ENCODE data around the gene CDH13. TPM values are rescaled to one million over a fixed set of nuclear protein-coding genes. Genes with fewer than 3 reads are reported as not detected.
A peak's percentile ranks its signal among the peaks of the same experiment; 100 is the strongest.

CDH13 gene
- total RNA-seq, 1 experiment from 2014 or later = 0.89 TPM

GRCh38 chr16:83809092-83809491 is 1182.3 kb downstream of the CDH13 start:
- H3K9me3 ChIP-seq = no peaks in the 10 kb centered on the region
- H3K36me3 ChIP-seq = peaks cover 17% of the 10 kb centered on the region
- no peaks in the 10 kb centered on the region for H3K27me3 ChIP-seq
- DNase-seq = no peak
- H3K4me3 ChIP-seq = peak overlapping the region; percentile 72

DNA sequence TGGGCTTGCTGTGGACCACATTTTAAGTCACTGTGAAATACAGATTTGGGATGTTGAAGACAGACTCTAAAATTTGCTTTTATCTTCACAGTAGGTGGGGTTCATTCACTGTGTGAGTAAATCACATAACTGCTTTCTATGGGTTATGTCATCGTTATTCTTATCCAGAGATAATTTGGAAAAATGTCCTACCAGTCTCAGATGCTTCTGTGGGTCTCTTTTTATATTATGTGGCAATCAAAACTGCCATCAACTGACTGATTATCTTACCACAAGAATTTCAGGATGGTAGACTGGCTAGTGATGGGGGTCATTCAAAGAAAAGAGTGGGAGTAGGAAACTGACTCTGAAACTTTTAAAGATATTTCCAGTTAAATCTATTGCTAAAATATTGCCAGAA is 1184.1 kb downstream of the CDH13 start:
- DNase-seq = no peak
- H3K27me3 ChIP-seq = no peaks in the 10 kb centered on the region
- H3K9me3 ChIP-seq = no peaks in the 10 kb centered on the region
- peaks cover 17% of the 10 kb centered on the region for H3K36me3 ChIP-seq
- no peak overlapping the region for H3K4me3 ChIP-seq

GRCh38 chr16:83813823-83814658 is 1187.3 kb downstream of the CDH13 start:
- no peaks in the 10 kb centered on the region for H3K9me3 ChIP-seq
- DNase-seq = no peak
- H3K4me3 ChIP-seq = no peak overlapping the region
- H3K36me3 ChIP-seq = peaks cover 17% of the 10 kb centered on the region
- H3K27me3 ChIP-seq = no peaks in the 10 kb centered on the region

DNA sequence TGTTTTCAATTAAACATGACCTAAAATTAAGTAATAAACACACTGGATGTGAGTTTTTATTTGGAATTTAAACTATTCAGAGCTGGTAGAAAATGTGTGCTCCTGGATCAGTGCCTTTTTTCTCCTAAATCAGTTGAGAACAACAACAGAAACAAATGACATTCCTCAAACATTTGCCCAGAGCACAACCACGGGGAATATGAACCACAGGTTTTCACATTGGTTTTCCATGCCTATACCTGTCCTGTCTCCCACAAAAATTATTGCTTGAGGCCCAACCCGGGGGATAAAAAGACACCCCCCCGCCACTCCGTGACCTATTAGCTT is 1187.9 kb downstream of the CDH13 start:
- H3K27me3 ChIP-seq = no peaks in the 10 kb centered on the region
- no peak overlapping the region for H3K4me3 ChIP-seq
- peaks cover 17% of the 10 kb centered on the region for H3K36me3 ChIP-seq
- no peaks in the 10 kb centered on the region for H3K9me3 ChIP-seq
- no peak for DNase-seq

- Histone ChIP-seq H3K27me3 (no peaks in the 10 kb centered on the region), H3K36me3 (peaks cover 2% of the 10 kb centered on the region), H3K9me3 (no peaks in the 10 kb centered on the region), H3K4me3 (no peak overlapping the region)
- no peak for DNase-seq
Measured at GRCh38 chr16:83817022-83817421, 1190.3 kb downstream of the CDH13 start.

DNA sequence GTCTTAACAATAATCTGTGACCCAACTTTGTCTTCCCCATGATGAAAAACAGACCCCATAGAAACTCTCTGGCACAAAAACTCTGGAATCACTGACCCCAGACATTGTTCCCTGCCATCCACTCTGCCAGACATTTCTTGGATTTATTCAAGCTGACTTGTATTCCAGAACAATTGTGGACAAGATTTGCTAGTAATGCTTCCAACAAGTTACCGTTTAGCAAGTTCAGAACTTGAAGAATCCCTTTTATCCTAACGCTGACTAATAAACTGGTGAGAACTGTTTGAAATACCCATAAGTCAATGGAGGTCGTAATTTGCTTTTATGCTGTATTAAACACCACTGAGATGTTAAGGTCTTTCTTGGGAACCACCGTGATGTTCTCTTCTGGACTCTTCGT is 1191.5 kb downstream of the CDH13 start:
- no peak for DNase-seq
- no peaks in the 10 kb centered on the region for H3K36me3 ChIP-seq
- no peaks in the 10 kb centered on the region for H3K27me3 ChIP-seq
- H3K4me3 ChIP-seq = no peak overlapping the region
- no peaks in the 10 kb centered on the region for H3K9me3 ChIP-seq

- Histone ChIP-seq H3K9me3 (no peaks in the 10 kb centered on the region), H3K4me3 (no peak overlapping the region), H3K27me3 (no peaks in the 10 kb centered on the region), H3K36me3 (no peaks in the 10 kb centered on the region)
- DNase-seq = no peak
Measured at GRCh38 chr16:83819361-83819760, 1192.6 kb downstream of the CDH13 start.

- H3K9me3 ChIP-seq = no peaks in the 10 kb centered on the region
- no peak overlapping the region for H3K4me3 ChIP-seq
- no peaks in the 10 kb centered on the region for H3K27me3 ChIP-seq
- DNase-seq = peak; percentile 65
- no peaks in the 10 kb centered on the region for H3K36me3 ChIP-seq
Measured at GRCh38 chr16:83826146-83826913, 1199.6 kb downstream of the CDH13 start.

GRCh38 chr16:83830091-83830768 is 1203.5 kb downstream of the CDH13 start:
- Histone ChIP-seq H3K36me3 (no peaks in the 10 kb centered on the region), H3K9me3 (no peaks in the 10 kb centered on the region), H3K27me3 (no peaks in the 10 kb centered on the region), H3K4me3 (no peak overlapping the region)
- DNase-seq = no peak

DNA sequence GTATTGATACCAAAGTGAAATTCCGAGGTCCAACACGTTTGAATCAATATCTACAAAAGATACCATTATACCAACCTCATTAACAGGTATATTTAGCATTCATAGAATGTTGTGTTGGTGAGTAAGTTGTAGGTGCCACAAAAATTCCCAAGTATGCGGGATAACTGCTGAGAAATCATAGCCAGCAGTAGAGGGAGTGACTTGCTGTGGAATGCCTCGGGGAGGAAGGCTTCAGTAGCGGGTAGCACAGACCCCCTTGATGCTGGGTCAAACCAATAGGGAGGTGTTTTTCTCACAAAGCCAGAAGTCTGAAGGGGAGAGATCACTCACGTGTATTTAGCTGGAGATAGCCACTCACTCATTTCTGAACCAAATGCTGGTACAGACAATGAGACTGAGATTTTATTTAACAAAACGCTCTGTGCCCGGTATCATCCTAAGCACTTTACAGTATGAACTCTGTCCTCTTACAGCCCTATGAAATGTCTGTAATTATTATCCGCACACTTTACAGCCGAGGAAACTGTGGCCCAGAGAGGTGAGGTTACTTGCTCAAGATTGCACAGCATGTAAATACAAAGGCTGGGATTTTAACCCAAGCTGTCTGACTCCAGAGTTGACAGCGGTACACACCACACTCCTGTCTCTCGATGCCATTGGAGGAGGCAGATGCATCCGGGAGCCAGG is 1204.1 kb downstream of the CDH13 start:
- DNase-seq = no peak
- Histone ChIP-seq H3K9me3 (no peaks in the 10 kb centered on the region), H3K36me3 (no peaks in the 10 kb centered on the region), H3K27me3 (no peaks in the 10 kb centered on the region), H3K4me3 (no peak overlapping the region)

- H3K4me3 ChIP-seq = no peak overlapping the region
- H3K9me3 ChIP-seq = no peaks in the 10 kb centered on the region
- H3K27me3 ChIP-seq = no peaks in the 10 kb centered on the region
- no peak for DNase-seq
- no peaks in the 10 kb centered on the region for H3K36me3 ChIP-seq
Measured at GRCh38 chr16:83831456-83831987, 1204.8 kb downstream of the CDH13 start.

DNA sequence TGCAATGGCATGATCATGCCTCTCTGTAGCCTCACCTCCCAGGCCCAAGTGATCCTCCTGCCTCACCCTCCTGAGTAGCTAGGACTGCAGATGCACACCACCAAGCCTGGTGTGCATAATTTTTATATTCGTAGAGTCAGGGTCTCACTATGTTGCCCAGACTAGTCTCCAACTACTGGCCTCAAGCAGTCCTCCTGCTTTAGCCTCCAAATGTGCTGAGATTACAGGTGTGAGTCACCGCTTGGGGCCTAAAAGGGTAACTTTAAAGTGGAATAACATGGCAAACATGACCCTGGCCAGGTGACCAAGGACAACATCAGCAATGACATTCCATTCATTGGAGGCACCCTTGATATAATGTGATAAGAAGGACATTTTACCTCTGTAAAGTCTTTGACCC is 1207.2 kb downstream of the CDH13 start:
- Histone ChIP-seq H3K27me3 (no peaks in the 10 kb centered on the region), H3K36me3 (no peaks in the 10 kb centered on the region), H3K4me3 (no peak overlapping the region), H3K9me3 (no peaks in the 10 kb centered on the region)
- DNase-seq = no peak

GRCh38 chr16:83835586-83836566 is 1209.1 kb downstream of the CDH13 start:
- DNase-seq = no peak
- H3K9me3 ChIP-seq = no peaks in the 10 kb centered on the region
- H3K36me3 ChIP-seq = no peaks in the 10 kb centered on the region

GRCh38 chr16:83837566-83837965 is 1210.8 kb downstream of the CDH13 start:
- Histone ChIP-seq H3K36me3 (no peaks in the 10 kb centered on the region), H3K4me3 (no peak overlapping the region), H3K9me3 (no peaks in the 10 kb centered on the region), H3K27me3 (no peaks in the 10 kb centered on the region)
- DNase-seq = no peak

More at GRCh38 chr16:83835586-83836566, 1209.1 kb downstream of the CDH13 start:
- Histone ChIP-seq H3K4me3 (no peak overlapping the region), H3K27me3 (no peaks in the 10 kb centered on the region)

- DNase-seq = no peak
- H3K36me3 ChIP-seq = no peaks in the 10 kb centered on the region
- H3K4me3 ChIP-seq = no peak overlapping the region
- no peaks in the 10 kb centered on the region for H3K9me3 ChIP-seq
- H3K27me3 ChIP-seq = no peaks in the 10 kb centered on the region
Measured at GRCh38 chr16:83838151-83838550, 1211.4 kb downstream of the CDH13 start.

- Histone ChIP-seq H3K4me3 (no peak overlapping the region), H3K36me3 (no peaks in the 10 kb centered on the region), H3K9me3 (no peaks in the 10 kb centered on the region), H3K27me3 (no peaks in the 10 kb centered on the region)
- no peak for DNase-seq
Measured at GRCh38 chr16:83839561-83839960, 1212.8 kb downstream of the CDH13 start.
